HepG2 (cell line): ENCODE measurements around the gene HEYL. TPM values are rescaled to one million over a fixed set of nuclear protein-coding genes. Genes with fewer than 3 reads are reported as not detected.

ENCODE experiments used
- ATAC-seq: fragments of 200-7000 bp; cut with Tn5 transposase; 3 replicates; pipeline ENCODE4 v1.9.1; 2020; ENCODE audit warnings: mild to moderate bottlenecking, moderate library complexity
- BruUV-seq: library from RNA; stranded (reverse); fragments of 400-500 nt; replicated peaks from 2 replicates; lab custom pipeline; 2021; lab: Mats Ljungman, UMichigan
- CTCF ChIA-PET: fragments of 300-600 bp; formaldehyde crosslinking; extraction: SDS; loops from one replicate; lab custom pipeline; 2021; ENCODE audit warnings: low total read pairs, inconsistent platforms, low intra/inter-chr PET ratio; lab: Yijun Ruan, JAX
- POLR2A ChIA-PET: fragments of 350-600 bp; sonication (Branson Sonifier 250); formaldehyde crosslinking; loops from one replicate; lab custom pipeline; 2020; ENCODE audit warnings: antibody characterized with exemption, inconsistent platforms; lab: Yijun Ruan, JAX
- DNase-seq: peaks from one replicate; pipeline ENCODE4 v3.0.0-alpha.2; 2015; ENCODE audit warnings: low spot score
- FAIRE-seq: peaks from 3 replicates; lab custom pipeline; 2011; peaks lifted over from hg19 to GRCh38; lab: Jason Lieb, UNC
- H2AFZ ChIP-seq: one replicate; pipeline ENCODE4 v1.6.1; 2011; ENCODE audit warnings: low read length, inconsistent platforms
- H3K27ac ChIP-seq: fragments of 300-600 bp; 3 replicates; pipeline ENCODE4 v1.8.0; 2011; ENCODE audit warnings: mixed run types, mild to moderate bottlenecking, mixed read lengths, low read length, inconsistent platforms; ENCODE audit not compliant: insufficient read depth; ENCODE audit errors: extremely low read length
- H3K27me3 ChIP-seq, 2 experiments: fragments of 200-600 bp in 1 of 2; 2 replicates in 1 of 2; 3 replicates in 1 of 2; pipeline versions ENCODE4 v1.6.0 to v1.8.0; 2011; ENCODE audit warnings: low read length in 2 of 2, mild to moderate bottlenecking in 2 of 2, moderate library complexity in 2 of 2, inconsistent platforms in 1 of 2; ENCODE audit not compliant: insufficient read depth in 2 of 2, control insufficient read depth in 1 of 2
- H3K36me3 ChIP-seq, 2 experiments: fragments of 200-600 bp in 1 of 2; replicated peaks in 1 of 2; 2 replicates in 1 of 2; 3 replicates in 1 of 2; pipeline versions ENCODE4 v1.5.1 to v1.8.0; 2011; ENCODE audit warnings: low read length in 2 of 2, inconsistent platforms in 1 of 2; ENCODE audit not compliant: insufficient read depth in 2 of 2, control insufficient read depth in 1 of 2
- H3K4me1 ChIP-seq: 2 replicates; pipeline ENCODE4 v1.5.1; 2012; ENCODE audit warnings: low read length, inconsistent platforms; ENCODE audit not compliant: insufficient read depth
- H3K4me2 ChIP-seq: 2 replicates; pipeline ENCODE4 v1.6.0; 2011; ENCODE audit warnings: low read depth, low read length, inconsistent platforms
- H3K4me3 ChIP-seq, 3 experiments: fragments of 200-600 bp in 1 of 3; sonication (generic), shearing (Covaris generic) in 1 of 3; replicated peaks in 1 of 3; 2 replicates each; pipeline ENCODE4 v1.5.1; 2011 to 2016; ENCODE audit warnings: low read length in 3 of 3, inconsistent platforms in 2 of 3, low read depth in 2 of 3, mild to moderate bottlenecking in 2 of 3, control low read depth in 1 of 3, mixed read lengths in 1 of 3; ENCODE audit not compliant: insufficient read depth in 1 of 3
- H3K79me2 ChIP-seq: one replicate; pipeline ENCODE4 v1.6.1; 2011; ENCODE audit warnings: low read length, inconsistent platforms; ENCODE audit not compliant: insufficient read depth
- H3K9ac ChIP-seq: 2 replicates; pipeline ENCODE4 v1.6.0; 2011; ENCODE audit warnings: mild to moderate bottlenecking, low read depth, low read length, inconsistent platforms; ENCODE audit not compliant: insufficient read depth
- H3K9me3 ChIP-seq: 2 replicates; pipeline ENCODE4 v1.5.1; 2012; ENCODE audit warnings: mild to moderate bottlenecking, low read length
- H4K20me1 ChIP-seq: 2 replicates; pipeline ENCODE4 v1.6.0; 2011; ENCODE audit warnings: inconsistent platforms, mild to moderate bottlenecking, low read length, moderate library complexity; ENCODE audit not compliant: insufficient read depth
- ETV5 ChIP-seq: IDR thresholded peaks from 2 replicates; pipeline ENCODE4 v1.6.1; 2018; ENCODE audit warnings: missing biosample characterization, missing genetic modification reagents, inconsistent platforms, borderline replicate concordance
- POGZ ChIP-seq: sonication (generic); formaldehyde crosslinking; IDR thresholded peaks from 2 replicates; pipeline ENCODE4 v1.4.0; 2020; ENCODE audit warnings: mild to moderate bottlenecking, missing genetic modification reagents
- RNF2 ChIP-seq: fragments of 450-650 bp; conservative IDR thresholded peaks from 2 replicates; pipeline ENCODE4 v1.6.1; 2016; ENCODE audit warnings: low read depth
- SIN3B ChIP-seq: fragments of 150-350 bp; IDR thresholded peaks from 2 replicates; pipeline ENCODE4 v1.6.1; 2014; ENCODE audit warnings: low read length
- SIX4 ChIP-seq: sonication (generic); formaldehyde crosslinking; IDR thresholded peaks from 2 replicates; pipeline ENCODE4 v1.4.0; 2020; ENCODE audit warnings: missing genetic modification reagents
- ZFP82 ChIP-seq: sonication (generic); formaldehyde crosslinking; IDR thresholded peaks from 2 replicates; pipeline ENCODE4 v1.5.1; 2020; ENCODE audit warnings: mild to moderate bottlenecking, missing genetic modification reagents, borderline replicate concordance
- ZNF777 ChIP-seq: sonication (generic); formaldehyde crosslinking; IDR thresholded peaks from 2 replicates; pipeline ENCODE4 v1.4.0; 2020; ENCODE audit warnings: missing genetic modification reagents
- WGBS: methylation state at CpG from one replicate; pipeline ENCODE4 v1.1.6; 2017; ENCODE audit warnings: low lambda C conversion rate; 5-methylcytosine and 5-hydroxymethylcytosine counted together
- in situ Hi-C: cut with HindIII; loops from 2 replicates; pipeline ENCODE4 v1.10.0; 2017; ENCODE audit warnings: low pct_unique_long_range_greater_than_20kb; ENCODE audit not compliant: extremely low pct_ligation_motif_present
- intact Hi-C: fragments of 100-400 bp; cut with micrococcal nuclease; formaldehyde crosslinking; loops from one replicate; pipeline ENCODE4 v1.10.0; 2022; ENCODE audit not compliant: unreplicated experiment
- polyA plus RNA-seq, 8 experiments: library from polyadenylated mRNA; depleted of rRNA in 3 of 8; stranded (reverse) in 7 of 8; unstranded in 1 of 8; fragments of >200 nt; fragmentation: Illumina TruSeq in 4 of 8; extraction: Trizol in 4 of 8; gene quantifications; 2 replicates each; pipeline versions ENCODE4 v1.2.1 to v1.2.3, GENCODE V29; 2011 to 2016; ENCODE audit warnings: low read depth in 4 of 8, missing spikeins in 1 of 8, mixed read lengths in 1 of 8; ENCODE audit not compliant: insufficient read depth in 1 of 8
- total RNA-seq, 5 experiments: library from RNA; depleted of rRNA; stranded (reverse); fragments of >200 nt; fragmentation: Illumina TruSeq; extraction: Trizol; gene quantifications; 2 replicates each; pipeline ENCODE4 v1.2.3, GENCODE V29; 2016; ENCODE audit warnings: low read depth in 1 of 5
- TF ChIP-seq, protein P1 (sequence below): IDR thresholded peaks from 2 replicates; pipeline ENCODE4 v1.4.0; 2020; ENCODE audit warnings: mild to moderate bottlenecking, missing genetic modification reagents
- TF ChIP-seq, protein P2 (sequence below): sonication (generic); formaldehyde crosslinking; IDR thresholded peaks from 2 replicates; pipeline ENCODE4 v1.5.0; 2020; ENCODE audit warnings: missing genetic modification reagents
- TF ChIP-seq, protein P3 (sequence below): sonication (generic); formaldehyde crosslinking; IDR thresholded peaks from 2 replicates; pipeline ENCODE4 v1.5.1; 2020; ENCODE audit warnings: mild to moderate bottlenecking, missing genetic modification reagents, moderate library complexity
- TF ChIP-seq, protein P4 (sequence below): sonication (generic); formaldehyde crosslinking; IDR thresholded peaks from 2 replicates; pipeline ENCODE4 v1.4.0; 2020; ENCODE audit warnings: mild to moderate bottlenecking, missing genetic modification reagents

The HEYL gene
- total and polyA plus RNA-seq, 2 of the 13 experiments (the other 11 are each of a cell fraction or from before 2014, with no cell fraction given), result 0.03 to 0.04 TPM

DNA sequence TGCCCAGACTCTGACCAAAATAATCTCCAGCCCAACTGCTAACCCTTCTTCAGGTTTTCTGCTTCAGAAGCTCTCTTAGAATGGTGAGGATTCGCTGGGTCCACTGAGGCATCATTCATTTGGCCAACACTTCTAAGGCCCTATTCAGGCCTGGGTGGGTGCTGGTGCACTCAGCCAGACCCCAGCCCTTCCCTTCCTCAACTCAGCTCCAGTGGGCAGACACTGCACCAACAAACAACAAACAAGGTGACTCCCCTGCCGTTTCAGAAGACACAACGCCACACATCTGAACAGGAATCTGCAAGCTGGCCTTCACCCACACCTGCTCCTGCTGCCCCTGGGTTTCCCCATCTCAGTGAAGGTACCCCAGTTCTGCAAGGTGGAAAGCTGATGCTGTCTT, 6.0 kb downstream of the HEYL start (continued):
- TF ChIP-seq ETV5 (CRISPR knock-in tag) (no peak), POGZ (no peak), RNF2 (no peak)

DNA sequence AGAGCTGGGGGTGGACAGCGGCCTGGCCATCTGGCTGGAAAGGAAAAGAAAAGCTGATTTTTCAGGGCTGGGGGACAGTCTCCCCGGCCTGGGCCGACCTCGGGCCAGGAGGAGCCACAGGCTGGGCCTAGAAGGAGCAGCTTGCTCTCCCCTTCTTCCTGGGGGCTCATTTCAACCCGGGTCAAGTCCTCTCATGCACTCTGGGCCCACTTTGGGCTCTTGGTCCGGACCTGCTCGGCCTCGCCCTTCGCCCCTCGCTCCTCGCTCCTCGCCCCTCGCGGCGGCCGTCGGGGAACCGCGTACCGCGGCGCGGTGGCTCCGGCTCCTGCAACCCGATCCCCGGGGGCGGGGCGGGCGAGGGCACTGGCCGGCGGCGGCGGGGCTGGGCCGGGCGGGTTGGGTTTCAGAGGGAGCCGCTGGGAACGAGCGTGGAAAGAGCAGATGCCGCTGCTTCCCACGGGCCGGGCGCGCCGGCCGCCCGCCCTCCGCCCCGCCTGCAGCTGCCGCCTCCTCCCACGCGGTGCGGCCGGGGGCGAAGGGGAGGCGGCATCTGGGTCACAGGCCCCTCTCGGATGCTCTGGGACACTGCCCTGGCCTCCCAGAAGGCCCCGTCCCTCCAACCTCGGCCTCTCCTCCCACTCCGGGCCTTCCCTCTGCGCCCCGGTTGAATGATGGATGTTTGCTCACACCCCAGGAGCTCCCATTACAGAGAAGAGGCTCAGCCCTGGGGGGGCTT, 6.6 kb downstream of the HEYL start:
- BruUV-seq, result no TSS peak
- POLR2A ChIA-PET, result no interaction called here
- ATAC-seq, result peak; percentile 91
- H3K9me3 ChIP-seq, result no peaks in the 10 kb centered on the region
- no peak overlapping the region for H3K27ac ChIP-seq
- peak overlapping the region in 1 of 3 experiments; percentile 61; a peak in 1 of 6 replicates for H3K4me3 ChIP-seq
- FAIRE-seq, result no peak
- no peaks in the 10 kb centered on the region for H3K79me2 ChIP-seq
- intact Hi-C loops (no loop called here), in situ Hi-C loops (no loop called here)
- CTCF ChIA-PET, result no interaction called here
- H3K36me3 ChIP-seq, result no peaks in the 10 kb centered on the region
- H4K20me1 ChIP-seq, result no peaks in the 10 kb centered on the region
- no peak overlapping the region for H3K9ac ChIP-seq
- no peaks in the 10 kb centered on the region for H3K4me1 ChIP-seq
- H2AFZ ChIP-seq, result no peak overlapping the region
- peaks cover 1 to 60% of the 10 kb centered on the region in 2 experiments; a peak in 4 of 5 replicates for H3K27me3 ChIP-seq
- WGBS, result 33% methylated on average over 8 of the region's 61 CpGs
- peak overlapping the region; percentile 36; the same call in 1 of the 2 replicates for H3K4me2 ChIP-seq
- no peak for DNase-seq
- TF ChIP-seq ZNF777 (CRISPR knock-in tag), result peak; percentile 99
- TF ChIP-seq ZFP82 (CRISPR knock-in tag), result no peak
- TF ChIP-seq, protein P1, sequence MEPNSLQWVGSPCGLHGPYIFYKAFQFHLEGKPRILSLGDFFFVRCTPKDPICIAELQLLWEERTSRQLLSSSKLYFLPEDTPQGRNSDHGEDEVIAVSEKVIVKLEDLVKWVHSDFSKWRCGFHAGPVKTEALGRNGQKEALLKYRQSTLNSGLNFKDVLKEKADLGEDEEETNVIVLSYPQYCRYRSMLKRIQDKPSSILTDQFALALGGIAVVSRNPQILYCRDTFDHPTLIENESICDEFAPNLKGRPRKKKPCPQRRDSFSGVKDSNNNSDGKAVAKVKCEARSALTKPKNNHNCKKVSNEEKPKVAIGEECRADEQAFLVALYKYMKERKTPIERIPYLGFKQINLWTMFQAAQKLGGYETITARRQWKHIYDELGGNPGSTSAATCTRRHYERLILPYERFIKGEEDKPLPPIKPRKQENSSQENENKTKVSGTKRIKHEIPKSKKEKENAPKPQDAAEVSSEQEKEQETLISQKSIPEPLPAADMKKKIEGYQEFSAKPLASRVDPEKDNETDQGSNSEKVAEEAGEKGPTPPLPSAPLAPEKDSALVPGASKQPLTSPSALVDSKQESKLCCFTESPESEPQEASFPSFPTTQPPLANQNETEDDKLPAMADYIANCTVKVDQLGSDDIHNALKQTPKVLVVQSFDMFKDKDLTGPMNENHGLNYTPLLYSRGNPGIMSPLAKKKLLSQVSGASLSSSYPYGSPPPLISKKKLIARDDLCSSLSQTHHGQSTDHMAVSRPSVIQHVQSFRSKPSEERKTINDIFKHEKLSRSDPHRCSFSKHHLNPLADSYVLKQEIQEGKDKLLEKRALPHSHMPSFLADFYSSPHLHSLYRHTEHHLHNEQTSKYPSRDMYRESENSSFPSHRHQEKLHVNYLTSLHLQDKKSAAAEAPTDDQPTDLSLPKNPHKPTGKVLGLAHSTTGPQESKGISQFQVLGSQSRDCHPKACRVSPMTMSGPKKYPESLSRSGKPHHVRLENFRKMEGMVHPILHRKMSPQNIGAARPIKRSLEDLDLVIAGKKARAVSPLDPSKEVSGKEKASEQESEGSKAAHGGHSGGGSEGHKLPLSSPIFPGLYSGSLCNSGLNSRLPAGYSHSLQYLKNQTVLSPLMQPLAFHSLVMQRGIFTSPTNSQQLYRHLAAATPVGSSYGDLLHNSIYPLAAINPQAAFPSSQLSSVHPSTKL (CRISPR knock-in tag), result no peak
- TF ChIP-seq, protein P2, sequence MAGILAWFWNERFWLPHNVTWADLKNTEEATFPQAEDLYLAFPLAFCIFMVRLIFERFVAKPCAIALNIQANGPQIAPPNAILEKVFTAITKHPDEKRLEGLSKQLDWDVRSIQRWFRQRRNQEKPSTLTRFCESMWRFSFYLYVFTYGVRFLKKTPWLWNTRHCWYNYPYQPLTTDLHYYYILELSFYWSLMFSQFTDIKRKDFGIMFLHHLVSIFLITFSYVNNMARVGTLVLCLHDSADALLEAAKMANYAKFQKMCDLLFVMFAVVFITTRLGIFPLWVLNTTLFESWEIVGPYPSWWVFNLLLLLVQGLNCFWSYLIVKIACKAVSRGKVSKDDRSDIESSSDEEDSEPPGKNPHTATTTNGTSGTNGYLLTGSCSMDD (CRISPR knock-in tag), result no peak
- TF ChIP-seq SIX4 (CRISPR knock-in tag), result peak; percentile 65; the same call in 1 of the 2 replicates
- TF ChIP-seq, protein P3, sequence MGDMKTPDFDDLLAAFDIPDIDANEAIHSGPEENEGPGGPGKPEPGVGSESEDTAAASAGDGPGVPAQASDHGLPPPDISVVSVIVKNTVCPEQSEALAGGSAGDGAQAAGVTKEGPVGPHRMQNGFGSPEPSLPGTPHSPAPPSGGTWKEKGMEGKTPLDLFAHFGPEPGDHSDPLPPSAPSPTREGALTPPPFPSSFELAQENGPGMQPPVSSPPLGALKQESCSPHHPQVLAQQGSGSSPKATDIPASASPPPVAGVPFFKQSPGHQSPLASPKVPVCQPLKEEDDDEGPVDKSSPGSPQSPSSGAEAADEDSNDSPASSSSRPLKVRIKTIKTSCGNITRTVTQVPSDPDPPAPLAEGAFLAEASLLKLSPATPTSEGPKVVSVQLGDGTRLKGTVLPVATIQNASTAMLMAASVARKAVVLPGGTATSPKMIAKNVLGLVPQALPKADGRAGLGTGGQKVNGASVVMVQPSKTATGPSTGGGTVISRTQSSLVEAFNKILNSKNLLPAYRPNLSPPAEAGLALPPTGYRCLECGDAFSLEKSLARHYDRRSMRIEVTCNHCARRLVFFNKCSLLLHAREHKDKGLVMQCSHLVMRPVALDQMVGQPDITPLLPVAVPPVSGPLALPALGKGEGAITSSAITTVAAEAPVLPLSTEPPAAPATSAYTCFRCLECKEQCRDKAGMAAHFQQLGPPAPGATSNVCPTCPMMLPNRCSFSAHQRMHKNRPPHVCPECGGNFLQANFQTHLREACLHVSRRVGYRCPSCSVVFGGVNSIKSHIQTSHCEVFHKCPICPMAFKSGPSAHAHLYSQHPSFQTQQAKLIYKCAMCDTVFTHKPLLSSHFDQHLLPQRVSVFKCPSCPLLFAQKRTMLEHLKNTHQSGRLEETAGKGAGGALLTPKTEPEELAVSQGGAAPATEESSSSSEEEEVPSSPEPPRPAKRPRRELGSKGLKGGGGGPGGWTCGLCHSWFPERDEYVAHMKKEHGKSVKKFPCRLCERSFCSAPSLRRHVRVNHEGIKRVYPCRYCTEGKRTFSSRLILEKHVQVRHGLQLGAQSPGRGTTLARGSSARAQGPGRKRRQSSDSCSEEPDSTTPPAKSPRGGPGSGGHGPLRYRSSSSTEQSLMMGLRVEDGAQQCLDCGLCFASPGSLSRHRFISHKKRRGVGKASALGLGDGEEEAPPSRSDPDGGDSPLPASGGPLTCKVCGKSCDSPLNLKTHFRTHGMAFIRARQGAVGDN, result peak; percentile 36; the same call in 1 of the 2 replicates
- TF ChIP-seq, protein P4, sequence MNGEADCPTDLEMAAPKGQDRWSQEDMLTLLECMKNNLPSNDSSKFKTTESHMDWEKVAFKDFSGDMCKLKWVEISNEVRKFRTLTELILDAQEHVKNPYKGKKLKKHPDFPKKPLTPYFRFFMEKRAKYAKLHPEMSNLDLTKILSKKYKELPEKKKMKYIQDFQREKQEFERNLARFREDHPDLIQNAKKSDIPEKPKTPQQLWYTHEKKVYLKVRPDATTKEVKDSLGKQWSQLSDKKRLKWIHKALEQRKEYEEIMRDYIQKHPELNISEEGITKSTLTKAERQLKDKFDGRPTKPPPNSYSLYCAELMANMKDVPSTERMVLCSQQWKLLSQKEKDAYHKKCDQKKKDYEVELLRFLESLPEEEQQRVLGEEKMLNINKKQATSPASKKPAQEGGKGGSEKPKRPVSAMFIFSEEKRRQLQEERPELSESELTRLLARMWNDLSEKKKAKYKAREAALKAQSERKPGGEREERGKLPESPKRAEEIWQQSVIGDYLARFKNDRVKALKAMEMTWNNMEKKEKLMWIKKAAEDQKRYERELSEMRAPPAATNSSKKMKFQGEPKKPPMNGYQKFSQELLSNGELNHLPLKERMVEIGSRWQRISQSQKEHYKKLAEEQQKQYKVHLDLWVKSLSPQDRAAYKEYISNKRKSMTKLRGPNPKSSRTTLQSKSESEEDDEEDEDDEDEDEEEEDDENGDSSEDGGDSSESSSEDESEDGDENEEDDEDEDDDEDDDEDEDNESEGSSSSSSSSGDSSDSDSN (CRISPR knock-in tag), result peak; percentile 26; the same call in 1 of the 2 replicates
- TF ChIP-seq SIN3B, result no peak
